ENCODE data around the gene CD164L2.

DNA sequence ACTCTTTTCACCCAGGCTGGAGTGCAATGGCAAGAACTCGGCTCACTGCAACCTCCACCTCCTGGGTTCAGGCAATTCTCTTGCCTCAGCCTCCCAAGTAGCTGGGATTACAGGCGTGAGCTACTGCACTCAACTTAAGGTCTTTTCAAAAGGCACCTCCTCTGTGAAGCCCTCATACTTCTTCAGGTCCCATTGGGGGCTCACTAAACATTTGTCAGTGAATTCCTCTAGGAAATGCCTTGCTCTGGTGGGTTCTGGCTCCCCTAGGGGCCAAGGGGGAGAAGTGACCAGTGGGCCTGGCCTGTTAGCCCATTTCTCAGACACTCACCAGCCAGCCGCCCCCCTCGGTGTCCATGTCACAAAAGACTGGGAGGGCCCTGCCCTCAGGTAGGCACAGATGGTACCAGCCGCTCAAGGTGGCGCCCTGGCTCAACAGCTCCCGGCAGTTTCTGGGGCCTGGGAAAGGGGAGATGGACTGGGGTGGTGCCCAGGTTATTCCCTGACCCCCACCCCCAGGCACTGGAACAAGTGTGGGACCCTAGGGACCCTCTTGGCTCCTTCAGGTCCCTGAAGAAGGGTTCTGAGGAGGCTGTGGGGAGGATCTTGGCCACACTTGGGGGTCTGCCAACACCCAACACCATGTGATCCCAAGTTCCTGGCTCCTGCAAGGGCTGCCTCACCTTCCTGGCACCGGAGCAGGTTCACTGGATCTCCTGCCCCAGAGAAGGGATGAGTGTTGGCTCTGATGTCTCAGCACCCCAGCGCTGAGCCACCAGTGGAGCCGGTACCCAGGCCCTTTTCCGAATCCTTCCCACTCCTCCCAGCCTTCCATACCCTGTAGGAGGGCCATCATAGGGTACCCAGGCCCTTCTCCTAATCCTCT lies 10.1 kb downstream of the CD164L2 start:
- no peak for TF ChIP-seq CTCF (IDR thresholded peaks at IDR 0.05)
- no peak for TF ChIP-seq EZH2 (IDR thresholded peaks at IDR 0.05; ENCODE audit: borderline replicate concordance, insufficient read depth, low read depth, low read length, poor library complexity, severe bottlenecking)
